SK-N-SH (cell line): Measurements from ENCODE around the gene SLAMF8. TPM values are rescaled to one million over a fixed set of nuclear protein-coding genes. Genes with fewer than 3 reads are reported as not detected.

Source experiments
- CTCF ChIA-PET: fragments of 300-600, 350-600 bp; formaldehyde crosslinking; extraction: SDS; loops from one replicate; lab custom pipeline; 2021; lab: Yijun Ruan, JAX
- POLR2A ChIA-PET: fragments of 350-600 bp; sonication (Branson Sonifier 250); formaldehyde crosslinking; extraction: SDS; loops from one replicate; lab custom pipeline; 2020; ENCODE audit warnings: antibody characterized with exemption, inconsistent platforms; lab: Yijun Ruan, JAX
- DNase-seq: peaks from one replicate; pipeline ENCODE4 v3.0.0; 2012
- H2AFZ ChIP-seq: fragments of 200-600 bp; sonication (generic); 2 replicates; pipeline ENCODE4 v1.8.1; 2016; ENCODE audit warnings: antibody characterized with exemption, mild to moderate bottlenecking, low read depth
- H3F3A ChIP-seq: fragments of 200-600 bp; sonication (generic); replicated peaks from 2 replicates; pipeline ENCODE3; 2016; ENCODE audit warnings: antibody characterized with exemption, mild to moderate bottlenecking; ENCODE audit not compliant: insufficient read depth
- H3K27ac ChIP-seq, 2 experiments: fragments of 200-500 bp in 1 of 2; fragments of 200-600 bp in 1 of 2; sonication (Bioruptor generic) in 1 of 2; sonication (generic), shearing (Covaris generic) in 1 of 2; 2 replicates each; pipeline versions ENCODE4 v1.5.1 to v1.6.1; 2014 to 2016; ENCODE audit warnings: low read depth in 2 of 2, inconsistent platforms in 1 of 2, low read length in 1 of 2, mild to moderate bottlenecking in 1 of 2, mixed read lengths in 1 of 2
- H3K27me3 ChIP-seq: fragments of 200-600 bp; sonication (generic), shearing (Covaris generic); 2 replicates; pipeline ENCODE4 v1.6.1; 2016; ENCODE audit warnings: mixed run types; ENCODE audit not compliant: insufficient read depth
- H3K36me3 ChIP-seq, 2 experiments: fragments of 200-500 bp in 1 of 2; fragments of 200-600 bp in 1 of 2; sonication (Bioruptor generic) in 1 of 2; sonication (generic) in 1 of 2; replicated peaks in 1 of 2; 2 replicates each; pipeline versions ENCODE3 to v1.5.1; 2014 to 2016; ENCODE audit warnings: low read length in 1 of 2, mild to moderate bottlenecking in 1 of 2; ENCODE audit not compliant: insufficient read depth in 2 of 2, control insufficient read depth in 1 of 2
- H3K4me1 ChIP-seq, 2 experiments: fragments of 200-500 bp in 1 of 2; fragments of 200-600 bp in 1 of 2; sonication (Bioruptor generic) in 1 of 2; sonication (generic), shearing (Covaris generic) in 1 of 2; 2 replicates each; pipeline versions ENCODE4 v1.5.1 to v1.6.1; 2014 to 2016; ENCODE audit warnings: low read depth in 1 of 2, low read length in 1 of 2, mixed run types in 1 of 2; ENCODE audit not compliant: insufficient read depth in 2 of 2, control insufficient read depth in 1 of 2
- H3K4me2 ChIP-seq: fragments of 200-600 bp; sonication (generic), shearing (Covaris generic); 2 replicates; pipeline ENCODE4 v1.6.1; 2017; ENCODE audit warnings: mixed run types
- H3K4me3 ChIP-seq, 2 experiments: fragments of 200-500 bp in 1 of 2; fragments of 200-600 bp in 1 of 2; sonication (Bioruptor generic) in 1 of 2; sonication (generic), shearing (Covaris generic) in 1 of 2; 2 replicates each; pipeline versions ENCODE4 v1.5.1 to v1.8.1; 2014 to 2016; ENCODE audit warnings: low read depth in 2 of 2, inconsistent platforms in 1 of 2, low read length in 1 of 2, mild to moderate bottlenecking in 1 of 2, mixed read lengths in 1 of 2, moderate library complexity in 1 of 2
- H3K79me2 ChIP-seq: fragments of 200-600 bp; sonication (generic); 2 replicates; pipeline ENCODE4 v1.8.1; 2017; ENCODE audit warnings: mild to moderate bottlenecking; ENCODE audit not compliant: insufficient read depth
- H3K9ac ChIP-seq: fragments of 200-600 bp; sonication (generic); 2 replicates; pipeline ENCODE4 v1.6.1; 2017; ENCODE audit warnings: mixed run types
- H3K9me2 ChIP-seq: fragments of 200-600 bp; sonication (generic); 2 replicates; pipeline ENCODE4 v1.6.1; 2017; ENCODE audit warnings: mixed run types
- H3K9me3 ChIP-seq: fragments of 200-600 bp; sonication (generic); 2 replicates; pipeline ENCODE4 v1.6.1; 2017; ENCODE audit warnings: mixed run types, mild to moderate bottlenecking, moderate library complexity
- H4K20me1 ChIP-seq: fragments of 200-600 bp; sonication (generic); 2 replicates; pipeline ENCODE4 v1.6.1; 2017; ENCODE audit warnings: mild to moderate bottlenecking, mixed run types; ENCODE audit not compliant: insufficient read depth
- ELF1 ChIP-seq: IDR thresholded peaks from 2 replicates; pipeline ENCODE4 v1.4.0; 2012
- FOSL2 ChIP-seq: IDR thresholded peaks from 2 replicates; pipeline ENCODE4 v1.4.0; 2012; ENCODE audit warnings: low read depth, mild to moderate bottlenecking, moderate library complexity, borderline replicate concordance
- FOXJ3 ChIP-seq: sonication (generic); formaldehyde crosslinking; IDR thresholded peaks from 2 replicates; pipeline ENCODE4 v1.5.1; 2020; ENCODE audit warnings: mild to moderate bottlenecking, missing genetic modification reagents
- GATA2 ChIP-seq: sonication (generic); formaldehyde crosslinking; IDR thresholded peaks from 2 replicates; pipeline ENCODE4 v1.5.0; 2020; ENCODE audit warnings: mild to moderate bottlenecking, missing genetic modification reagents
- MEF2A ChIP-seq: IDR thresholded peaks from 2 replicates; pipeline ENCODE4 v1.4.0; 2012; ENCODE audit warnings: low read depth, borderline replicate concordance
- NFIC ChIP-seq: IDR thresholded peaks from 2 replicates; pipeline ENCODE4 v1.4.0; 2012; ENCODE audit warnings: borderline replicate concordance
- NRF1 ChIP-seq: IDR thresholded peaks from 2 replicates; pipeline ENCODE4 v1.6.1; 2012; ENCODE audit warnings: low read depth, mild to moderate bottlenecking, low read length
- RCOR1 ChIP-seq: fragments of 150-350 bp; IDR thresholded peaks from 2 replicates; pipeline ENCODE4 v1.6.1; 2017; ENCODE audit warnings: antibody characterized with exemption, low read length
- TCF12 ChIP-seq: IDR thresholded peaks from 2 replicates; pipeline ENCODE4 v1.4.0; 2012
- WGBS: methylation state at CpG from one replicate; pipeline ENCODE4 v1.1.6; 2017; ENCODE audit warnings: low lambda C conversion rate; 5-methylcytosine and 5-hydroxymethylcytosine counted together
- polyA plus RNA-seq, 3 experiments: library from polyadenylated mRNA; depleted of rRNA; stranded (reverse); fragments of >200 nt; gene quantifications; 2 replicates each; pipeline ENCODE4 v1.2.3, GENCODE V29; 2012
- TF ChIP-seq, protein P1 (sequence below): IDR thresholded peaks from 2 replicates; pipeline ENCODE4 v1.4.0; 2012; ENCODE audit warnings: low read depth, borderline replicate concordance

SLAMF8 gene
- polyA plus RNA-seq, 1 of the 3 experiments (the other 2 are of a cell fraction), result not detected

DNA sequence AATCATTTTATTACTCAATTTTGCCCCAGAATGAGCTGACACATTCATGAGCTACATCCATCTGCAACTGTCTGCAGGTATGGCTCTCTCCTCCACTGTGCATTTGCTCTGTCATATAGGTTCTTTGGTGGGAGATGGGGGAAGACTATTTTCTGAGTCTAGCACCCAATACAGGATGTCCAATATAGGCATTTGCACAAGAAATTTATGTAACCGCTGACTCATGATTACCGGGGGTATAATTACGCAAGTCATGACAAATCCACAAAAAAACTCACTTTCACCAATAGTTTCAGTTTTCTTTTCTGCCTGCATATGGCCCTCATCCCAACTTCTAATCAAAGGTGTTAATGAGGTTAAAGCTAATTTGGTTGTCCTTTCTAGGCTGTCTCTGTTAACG is 53.3 kb downstream of the SLAMF8 start:
- H3K36me3 ChIP-seq, result no peaks in the 10 kb centered on the region
- no peaks in the 10 kb centered on the region for H3K9me2 ChIP-seq
- no peak overlapping the region for H3K4me3 ChIP-seq
- H3F3A ChIP-seq, result peaks cover 5% of the 10 kb centered on the region
- no peaks in the 10 kb centered on the region for H3K79me2 ChIP-seq
- no peaks in the 10 kb centered on the region for H4K20me1 ChIP-seq
- no peaks in the 10 kb centered on the region for H3K27me3 ChIP-seq
- TF ChIP-seq NFIC, result 0 out of 2 replicates have a peak, but pooled peaks have one; percentile 12
- TF ChIP-seq FOXJ3, result no peak
- no peak for TF ChIP-seq RCOR1
- TF ChIP-seq, protein P1, sequence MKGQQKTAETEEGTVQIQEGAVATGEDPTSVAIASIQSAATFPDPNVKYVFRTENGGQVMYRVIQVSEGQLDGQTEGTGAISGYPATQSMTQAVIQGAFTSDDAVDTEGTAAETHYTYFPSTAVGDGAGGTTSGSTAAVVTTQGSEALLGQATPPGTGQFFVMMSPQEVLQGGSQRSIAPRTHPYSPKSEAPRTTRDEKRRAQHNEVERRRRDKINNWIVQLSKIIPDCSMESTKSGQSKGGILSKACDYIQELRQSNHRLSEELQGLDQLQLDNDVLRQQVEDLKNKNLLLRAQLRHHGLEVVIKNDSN, result no peak
- TF ChIP-seq MEF2A, result no peak
- peak; percentile 31; the same call in 1 of the 2 replicates for TF ChIP-seq FOSL2
- TF ChIP-seq, all 33 proteins: peak for 2
- WGBS, result 81% methylated on average over 4 of the region's 4 CpGs
- ChIA-PET CTCF (interaction anchor here (1.0 to 6.7 kb wide), 6 partner anchors 11 to 128 kb away, joined by 3 to 76 read pairs (median 8); no protein-coding TSS in a partner anchor), POLR2A (no interaction called here)
- no peak overlapping the region for H3K9ac ChIP-seq
- H3K9me3 ChIP-seq, result no peaks in the 10 kb centered on the region
- H3K4me1 ChIP-seq, result peaks cover 14 to 16% of the 10 kb centered on the region in 2 experiments; a peak in 2 of 4 replicates
- peak overlapping the region in 1 of 2 experiments; percentile 9; a peak in 1 of 4 replicates for H3K27ac ChIP-seq
- no peak overlapping the region; the same call in 1 of the 2 replicates for H2AFZ ChIP-seq
- DNase-seq, result no peak
- peak overlapping the region; percentile 13; the same call in 1 of the 2 replicates for H3K4me2 ChIP-seq

DNA sequence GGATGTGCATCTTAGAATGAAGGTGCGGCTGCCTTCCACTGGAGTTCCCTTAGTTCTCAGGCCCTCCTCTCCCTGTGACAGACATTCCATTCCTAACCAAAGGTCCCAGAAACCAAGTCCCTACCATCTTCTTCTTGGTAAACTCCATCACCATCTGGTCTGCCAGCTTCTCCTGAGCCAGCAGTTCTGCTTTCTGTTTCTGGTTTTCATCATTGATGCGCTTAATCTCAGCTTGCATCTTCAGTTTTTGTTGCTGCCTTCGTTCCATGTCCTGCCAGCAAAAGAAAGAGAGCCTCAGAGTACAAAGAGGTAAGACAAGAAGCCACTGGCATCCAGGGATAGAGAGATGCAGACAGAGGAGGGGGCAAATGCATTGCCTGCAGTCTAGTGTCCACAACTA is 53.8 kb downstream of the SLAMF8 start:
- no peak for DNase-seq
- POLR2A ChIA-PET, result no interaction called here
- Histone ChIP-seq H3K4me3 (no peak overlapping the region), H3K27ac (peak overlapping the region in 1 of 2 experiments; percentile 9; a peak in 1 of 4 replicates), H3K9me2 (no peaks in the 10 kb centered on the region), H3K9ac (no peak overlapping the region), H3K36me3 (no peaks in the 10 kb centered on the region), H2AFZ (no peak overlapping the region; the same call in 1 of the 2 replicates), H3K79me2 (no peaks in the 10 kb centered on the region), H3K27me3 (no peaks in the 10 kb centered on the region), H3K4me2 (peak overlapping the region; percentile 13; the same call in 1 of the 2 replicates), H3F3A (peaks cover 5% of the 10 kb centered on the region), H4K20me1 (no peaks in the 10 kb centered on the region), H3K9me3 (no peaks in the 10 kb centered on the region), H3K4me1 (peaks cover 12 to 14% of the 10 kb centered on the region in 2 experiments; a peak in 2 of 4 replicates)
- 57% methylated on average over 3 of the region's 3 CpGs for WGBS
- no peak for TF ChIP-seq ELF1
- TF ChIP-seq TCF12, result peak; percentile 78
- TF ChIP-seq NRF1, result no peak
- TF ChIP-seq GATA2 (CRISPR knock-in tag), result peak; percentile 47
- CTCF ChIA-PET, result interaction anchor here (1.0 to 6.7 kb wide), 6 partner anchors 11 to 127 kb away, joined by 3 to 76 read pairs (median 5); no protein-coding TSS in a partner anchor
